ENCODE measurements around the gene ARSH.

GRCh38 chrX:3026074-3026815 is 19.9 kb downstream of the ARSH start:
- TF ChIP-seq CTCF (IDR thresholded peaks at IDR 0.05) (no peak), POLR2AphosphoS5 (IDR thresholded peaks at IDR 0.05) (peak; percentile 74), POLR2A (IDR thresholded peaks at IDR 0.05) (no peak)
